Measurements from ENCODE around the gene SND1. TPM values are rescaled to one million over a fixed set of nuclear protein-coding genes. Genes with fewer than 3 reads are reported as not detected.
A peak's percentile ranks its signal among the peaks of the same experiment; 100 is the strongest.

SND1 gene
- total and polyA plus RNA-seq, 7 donors = 29.2 to 72.8 (median 48.2) TPM

DNA sequence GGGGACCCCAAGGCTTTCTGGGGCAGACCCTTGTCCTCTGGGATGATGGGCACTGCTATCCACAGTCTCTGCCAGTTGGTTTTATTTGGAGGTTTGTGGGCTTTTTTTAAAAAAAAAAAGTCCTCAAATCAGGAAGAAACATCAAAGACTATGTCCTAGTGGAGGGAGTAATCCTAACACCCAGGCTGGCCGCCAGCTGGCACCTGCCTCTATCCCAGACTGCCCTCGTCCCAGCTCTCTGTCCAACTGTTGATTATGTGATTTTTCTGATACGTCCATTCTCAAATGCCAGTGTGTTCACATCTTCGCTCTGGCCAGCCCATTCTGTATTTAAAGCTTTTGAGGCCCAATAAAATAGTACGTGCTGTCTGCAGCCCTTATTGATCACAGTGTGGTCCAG is 440.2 kb downstream of the SND1 start:
- H3K36me3 ChIP-seq (ENCODE audit: insufficient read depth in 1 of 2, low read depth in 1 of 2) = peaks cover 0 to 50% of the 10 kb centered on the region in 2 donors
- no peaks in the 10 kb centered on the region for H3K27me3 ChIP-seq (ENCODE audit: insufficient read depth in 3 of 3, low read length in 2 of 3)
- intact Hi-C loops (cut with DNase I) = no loop called here
- WGBS, 3 donors = 65 to 90% (median 69%) methylated on average over 5 of the region's 5 CpGs
- no peaks in the 10 kb centered on the region for H3K9me3 ChIP-seq
- H3K4me1 ChIP-seq = no peaks in the 10 kb centered on the region
- DNase-seq = no peak
- TF ChIP-seq, protein P1, sequence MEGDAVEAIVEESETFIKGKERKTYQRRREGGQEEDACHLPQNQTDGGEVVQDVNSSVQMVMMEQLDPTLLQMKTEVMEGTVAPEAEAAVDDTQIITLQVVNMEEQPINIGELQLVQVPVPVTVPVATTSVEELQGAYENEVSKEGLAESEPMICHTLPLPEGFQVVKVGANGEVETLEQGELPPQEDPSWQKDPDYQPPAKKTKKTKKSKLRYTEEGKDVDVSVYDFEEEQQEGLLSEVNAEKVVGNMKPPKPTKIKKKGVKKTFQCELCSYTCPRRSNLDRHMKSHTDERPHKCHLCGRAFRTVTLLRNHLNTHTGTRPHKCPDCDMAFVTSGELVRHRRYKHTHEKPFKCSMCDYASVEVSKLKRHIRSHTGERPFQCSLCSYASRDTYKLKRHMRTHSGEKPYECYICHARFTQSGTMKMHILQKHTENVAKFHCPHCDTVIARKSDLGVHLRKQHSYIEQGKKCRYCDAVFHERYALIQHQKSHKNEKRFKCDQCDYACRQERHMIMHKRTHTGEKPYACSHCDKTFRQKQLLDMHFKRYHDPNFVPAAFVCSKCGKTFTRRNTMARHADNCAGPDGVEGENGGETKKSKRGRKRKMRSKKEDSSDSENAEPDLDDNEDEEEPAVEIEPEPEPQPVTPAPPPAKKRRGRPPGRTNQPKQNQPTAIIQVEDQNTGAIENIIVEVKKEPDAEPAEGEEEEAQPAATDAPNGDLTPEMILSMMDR (IDR thresholded peaks at IDR 0.05) = no peak
- H3K27ac ChIP-seq = no peak overlapping the region
- H3K4me3 ChIP-seq = no peak overlapping the region
- ATAC-seq = no peak

DNA sequence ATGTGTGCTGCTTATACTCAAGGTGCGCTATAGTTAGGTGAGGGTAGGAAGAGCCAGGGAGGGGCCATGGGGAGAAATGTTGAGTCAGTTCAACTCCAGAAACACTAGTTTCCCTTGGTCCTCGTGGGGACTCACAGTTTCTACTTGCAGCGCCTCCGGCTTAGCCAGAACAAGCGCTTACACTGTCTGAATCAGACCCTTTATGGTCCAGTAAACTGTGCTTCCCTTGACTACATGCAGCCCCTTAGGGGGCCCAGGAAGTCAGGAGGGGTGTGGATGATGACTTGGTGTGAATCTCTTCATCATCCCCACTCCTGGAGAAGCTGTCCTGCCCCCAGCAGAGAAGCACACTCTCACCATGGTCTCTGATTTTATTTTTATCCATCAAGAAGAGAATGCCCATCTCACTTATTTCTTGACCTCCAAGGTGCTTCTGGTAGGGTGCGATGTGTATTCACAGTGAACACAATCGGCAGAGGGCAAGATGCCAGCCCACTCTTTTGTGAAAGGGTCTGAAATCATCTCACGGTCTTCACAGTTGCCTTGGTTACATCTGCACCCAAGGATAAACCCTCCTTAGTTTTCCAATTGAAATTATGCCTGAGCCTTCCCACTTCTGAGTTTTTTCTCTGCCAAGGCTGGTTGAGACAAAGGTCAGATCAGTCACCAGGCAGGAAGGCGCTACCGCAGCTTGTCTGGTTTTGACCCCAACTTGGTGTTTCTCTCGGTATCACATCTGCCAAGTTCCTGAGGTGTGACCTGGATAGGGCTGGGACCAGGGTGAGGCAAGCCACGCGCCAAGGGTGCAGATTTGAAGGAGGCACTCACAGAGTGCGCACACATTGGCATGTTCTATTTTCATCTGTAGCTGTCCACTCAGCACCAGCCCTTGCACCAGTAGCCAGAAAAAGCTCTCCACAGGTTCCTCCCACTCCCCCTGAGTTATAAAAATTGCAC is 441.9 kb downstream of the SND1 start:
- no peaks in the 10 kb centered on the region for H3K27me3 ChIP-seq (ENCODE audit: insufficient read depth in 3 of 3, low read length in 2 of 3)
- 84 to 90% (median 86%) methylated on average over 14 of the region's 14 CpGs for WGBS, 3 donors
- no peak overlapping the region for H3K27ac ChIP-seq
- ATAC-seq (peak in 1 of 4 donors; percentile 25), DNase-seq (no peak)
- H3K4me1 ChIP-seq = no peaks in the 10 kb centered on the region
- intact Hi-C loops (cut with DNase I) = no loop called here
- H3K36me3 ChIP-seq (ENCODE audit: insufficient read depth in 1 of 2, low read depth in 1 of 2) = peaks cover 0 to 36% of the 10 kb centered on the region in 2 donors
- TF ChIP-seq, protein P1 (IDR thresholded peaks at IDR 0.05) = no peak
- no peaks in the 10 kb centered on the region for H3K9me3 ChIP-seq
- no peak overlapping the region for H3K4me3 ChIP-seq

DNA sequence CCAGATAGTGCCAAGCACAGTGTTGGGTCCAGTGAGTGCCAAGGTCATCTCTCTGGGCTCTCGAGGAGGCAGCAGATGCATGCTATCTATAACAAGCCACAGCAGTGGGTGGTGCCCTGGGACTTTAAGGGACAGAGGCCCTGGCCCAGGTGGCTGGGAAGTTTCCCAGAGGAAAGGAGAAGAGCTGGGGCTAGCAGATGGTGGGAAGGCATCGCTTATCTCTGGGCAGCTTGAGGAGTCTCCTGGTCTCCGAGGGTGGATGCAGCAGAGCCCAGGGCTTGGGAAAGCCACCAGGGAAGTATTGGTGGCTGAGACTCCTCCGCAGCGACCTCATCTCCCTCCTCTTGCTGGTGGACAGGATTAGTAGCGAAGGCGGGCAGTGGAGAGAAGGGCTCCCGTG is 442.7 kb downstream of the SND1 start:
- Histone ChIP-seq H3K9me3 (no peaks in the 10 kb centered on the region), H3K4me1 (no peaks in the 10 kb centered on the region), H3K27me3 (ENCODE audit: insufficient read depth in 3 of 3, low read length in 2 of 3) (no peaks in the 10 kb centered on the region), H3K36me3 (ENCODE audit: insufficient read depth in 1 of 2, low read depth in 1 of 2) (peaks cover 0 to 29% of the 10 kb centered on the region in 2 donors), H3K27ac (no peak overlapping the region), H3K4me3 (no peak overlapping the region)
- intact Hi-C loops (cut with DNase I) = no loop called here
- DNase-seq (no peak), ATAC-seq (no peak)
- 84 to 86% (median 85%) methylated on average over 8 of the region's 8 CpGs for WGBS, 3 donors
- TF ChIP-seq, protein P1 (IDR thresholded peaks at IDR 0.05) = no peak

DNA sequence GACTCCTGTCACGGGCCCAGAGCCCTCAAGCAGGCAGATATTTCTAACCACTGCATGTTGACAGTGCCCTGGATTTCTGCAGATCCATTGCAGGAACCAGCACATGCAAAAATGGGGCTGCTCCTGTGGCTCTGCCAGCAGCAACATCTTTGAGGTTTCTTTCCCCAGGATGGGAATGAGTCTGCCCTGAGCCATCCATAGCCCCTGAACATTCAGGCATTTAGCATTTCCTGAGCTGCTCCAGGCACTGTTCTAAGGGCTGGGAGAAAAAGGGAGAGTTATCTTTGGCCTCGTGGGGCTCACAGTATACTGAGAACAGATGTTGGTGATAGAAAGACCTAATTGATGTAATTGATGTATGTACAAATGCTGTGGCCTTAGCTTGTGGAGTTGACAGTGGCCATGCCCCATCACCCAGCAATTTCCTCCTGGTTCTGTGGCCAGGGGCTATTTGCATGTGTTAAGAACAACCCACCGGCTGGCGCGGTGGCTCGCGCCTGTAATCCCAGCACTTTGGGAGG is 445.3 kb downstream of the SND1 start:
- no peaks in the 10 kb centered on the region for H3K4me1 ChIP-seq
- peaks cover 0 to 5% (median 3%) of the 10 kb centered on the region in 3 donors for H3K27me3 ChIP-seq (ENCODE audit: insufficient read depth in 3 of 3, low read length in 2 of 3)
- TF ChIP-seq, protein P1 (IDR thresholded peaks at IDR 0.05) = no peak
- no peak overlapping the region for H3K4me3 ChIP-seq
- H3K27ac ChIP-seq = no peak overlapping the region
- no peak for DNase-seq
- intact Hi-C loops (cut with DNase I) = no loop called here
- WGBS, 3 donors = 91 to 95% (median 95%) methylated on average over 7 of the region's 7 CpGs
- ATAC-seq = no peak
- peaks cover 0 to 5% of the 10 kb centered on the region in 2 donors for H3K36me3 ChIP-seq (ENCODE audit: insufficient read depth in 1 of 2, low read depth in 1 of 2)
- no peaks in the 10 kb centered on the region for H3K9me3 ChIP-seq
